CD4-positive, alpha-beta memory T cell (primary cell): ENCODE results near the gene KLHL17. TPM values are rescaled to one million over a fixed set of nuclear protein-coding genes. Genes with fewer than 3 reads are reported as not detected.

ENCODE experiments used
- CTCF ChIA-PET: fragments of 350-600 bp; sonication (Branson Sonifier 250); formaldehyde crosslinking; loops from one replicate; lab custom pipeline; 2021; ENCODE audit warnings: inconsistent platforms; ENCODE audit not compliant: partially characterized antibody; lab: Charles Lee
- POLR2A ChIA-PET: fragments of 350-600 bp; sonication (Branson Sonifier 250); formaldehyde crosslinking; loops from one replicate; lab custom pipeline; 2021; ENCODE audit not compliant: partially characterized antibody; lab: Charles Lee
- DNase-seq, 5 donors: peaks; one replicate each; pipeline versions ENCODE4 v3.0.0 to v3.0.0-alpha.2; 2020 to 2022; ENCODE audit warnings: mixed read lengths in 1 of 5
- H3K27ac ChIP-seq: one replicate; pipeline ENCODE4 v1.7.0; 2013; ENCODE audit warnings: low read depth, low read length
- H3K27me3 ChIP-seq: 2 replicates; pipeline ENCODE4 v1.7.0; 2013; ENCODE audit warnings: mild to moderate bottlenecking, low read length, moderate library complexity; ENCODE audit not compliant: insufficient read depth
- H3K36me3 ChIP-seq: 2 replicates; pipeline ENCODE4 v1.7.0; 2013; ENCODE audit warnings: mild to moderate bottlenecking, low read length, moderate library complexity; ENCODE audit not compliant: insufficient read depth
- H3K4me1 ChIP-seq: 2 replicates; pipeline ENCODE4 v1.7.0; 2013; ENCODE audit warnings: mild to moderate bottlenecking, low read length, moderate library complexity; ENCODE audit not compliant: insufficient read depth
- H3K4me3 ChIP-seq, 2 donors: one replicate each; pipeline ENCODE4 v1.7.0; 2013; ENCODE audit warnings: low read length in 2 of 2, mild to moderate bottlenecking in 1 of 2
- H3K9me3 ChIP-seq, 2 donors: one replicate each; pipeline ENCODE4 v1.7.0; 2013; ENCODE audit warnings: low read length in 2 of 2, control low read depth in 1 of 2; ENCODE audit not compliant: control insufficient read depth in 1 of 2
- H3K27ac Mint-ChIP-seq, 7 donors: one replicate each; pipeline ENCODE4 v1.8.0; 2020 to 2021; ENCODE audit warnings: mixed read lengths in 7 of 7, mild to moderate bottlenecking in 6 of 7, inconsistent platforms in 3 of 7, moderate library complexity in 3 of 7
- H3K27me3 Mint-ChIP-seq, 2 donors: one replicate each; pipeline ENCODE4 v1.8.0; 2020 to 2021; ENCODE audit warnings: mixed read lengths in 2 of 2
- H3K36me3 Mint-ChIP-seq, 2 donors: one replicate each; pipeline ENCODE4 v1.8.0; 2020 to 2021; ENCODE audit warnings: mixed read lengths in 2 of 2, inconsistent platforms in 1 of 2, mild to moderate bottlenecking in 1 of 2
- H3K4me1 Mint-ChIP-seq, 4 donors: one replicate each; pipeline ENCODE4 v1.8.0; 2020 to 2021; ENCODE audit warnings: mixed read lengths in 4 of 4, mild to moderate bottlenecking in 1 of 4
- H3K4me3 Mint-ChIP-seq, 8 donors: one replicate each; pipeline ENCODE4 v1.8.0; 2020 to 2021; ENCODE audit warnings: mixed read lengths in 8 of 8, mild to moderate bottlenecking in 7 of 8, moderate library complexity in 6 of 8, inconsistent platforms in 3 of 8
- H3K9me3 Mint-ChIP-seq, 8 donors: one replicate each; pipeline ENCODE4 v1.8.0; 2020 to 2021; ENCODE audit warnings: mixed read lengths in 8 of 8, mild to moderate bottlenecking in 5 of 8, inconsistent platforms in 3 of 8, moderate library complexity in 1 of 8
- intact Hi-C: fragments of 100-400 bp; cut with micrococcal nuclease; formaldehyde crosslinking; loops from one replicate; pipeline ENCODE4 v1.15.1; 2023
- polyA plus RNA-seq, 2 donors: library from polyadenylated mRNA; unstranded; fragments of 300-500 nt; fragmentation: Illumina TruSeq; gene quantifications; one replicate each; pipeline ENCODE4 v1.2.3, GENCODE V29; 2021
- total RNA-seq, 2 experiments: library from RNA; stranded (reverse); gene quantifications; one replicate each; pipeline ENCODE4 v1.2.3, GENCODE V29; 2021

The KLHL17 gene
- total and polyA plus RNA-seq, 4 experiments from 2014 or later, result 0.89 to 46.5 (median 22.6) TPM

DNA sequence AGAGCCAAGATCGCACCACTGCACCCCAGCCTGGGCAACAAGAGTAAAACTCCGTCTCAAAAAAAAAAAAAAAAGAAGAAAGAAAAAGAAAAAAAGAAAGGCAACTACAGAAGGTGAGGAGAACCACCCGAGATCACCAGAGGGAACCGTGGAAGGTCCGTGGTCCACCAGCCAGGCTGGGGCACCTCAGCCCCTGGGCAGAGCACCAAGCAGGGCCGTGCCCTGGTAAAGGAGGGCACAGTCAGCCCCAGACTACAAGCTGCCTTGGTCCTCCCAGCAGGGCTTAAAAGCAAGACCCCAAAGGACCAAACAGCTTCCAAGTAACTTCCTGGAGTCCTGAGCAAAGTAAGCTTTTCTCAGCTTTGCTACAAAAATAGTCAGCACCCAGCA lies 45.5 kb upstream of the KLHL17 start:
- H3K9me3 ChIP-seq, result no peaks in the 10 kb centered on the region
- no peak for DNase-seq
- ChIA-PET POLR2A (no interaction called here), CTCF (no interaction called here)
- Mint-ChIP-seq H3K4me3 (no peak overlapping the region), H3K27ac (peak overlapping the region in 1 of 7 donors; percentile 32), H3K9me3 (peaks cover 0 to 2% (median 0%) of the 10 kb centered on the region in 8 donors), H3K4me1 (peaks cover 0 to 5% (median 2%) of the 10 kb centered on the region in 4 donors), H3K27me3 (peaks cover 25% of the 10 kb centered on the region in 2 donors), H3K36me3 (no peaks in the 10 kb centered on the region)
- H3K4me3 ChIP-seq, result no peak overlapping the region
- no peaks in the 10 kb centered on the region for H3K4me1 ChIP-seq
- H3K27me3 ChIP-seq, result peaks cover 4% of the 10 kb centered on the region
- intact Hi-C loops, result no loop called here
- H3K27ac ChIP-seq, result no peak overlapping the region
- no peaks in the 10 kb centered on the region for H3K36me3 ChIP-seq

DNA sequence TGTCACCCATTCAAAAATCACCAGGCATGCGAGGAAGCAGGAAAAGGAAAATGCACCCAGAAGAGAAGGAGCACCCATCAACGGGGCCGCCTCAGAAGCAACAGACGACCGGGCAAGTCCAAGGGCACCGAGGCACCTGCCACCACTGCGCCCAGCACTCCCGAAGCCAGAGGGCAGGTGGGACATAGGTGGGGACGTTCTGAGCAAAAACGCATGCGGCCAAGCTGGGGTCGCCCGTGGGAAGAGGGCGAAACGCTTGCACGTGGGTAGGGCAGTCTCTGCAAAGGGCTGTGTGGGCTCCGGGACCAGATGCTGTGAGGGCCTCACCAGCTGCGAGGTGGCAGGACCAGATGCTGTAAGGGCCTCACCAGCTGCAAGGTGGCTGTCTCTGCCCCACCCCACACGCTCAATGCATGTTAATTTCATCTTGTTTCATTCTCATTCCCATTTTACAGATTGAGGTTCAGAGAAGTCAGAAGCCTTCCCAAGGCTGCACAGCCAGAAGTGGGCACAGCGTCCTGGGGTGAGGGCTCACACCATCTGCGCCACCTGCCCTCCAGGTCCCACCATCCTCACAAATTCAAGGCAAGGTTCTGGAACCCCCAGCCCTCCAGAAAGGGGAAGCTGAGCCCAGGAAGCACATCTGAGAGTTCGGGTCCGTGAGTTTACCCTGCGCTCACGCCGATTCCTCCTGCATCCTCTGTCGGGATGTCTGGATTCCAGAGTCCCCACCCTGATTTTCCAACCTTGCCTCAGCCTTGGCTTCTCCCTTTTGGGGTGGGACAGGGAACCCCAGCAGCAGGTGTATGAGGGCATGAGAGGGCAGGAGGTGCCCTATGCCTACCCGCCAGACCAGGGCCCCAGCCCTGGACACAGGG lies 44.9 kb upstream of the KLHL17 start:
- H3K9me3 Mint-ChIP-seq, result peaks cover 0 to 2% (median 0%) of the 10 kb centered on the region in 8 donors
- intact Hi-C loops, result no loop called here
- no peak overlapping the region for H3K27ac Mint-ChIP-seq
- peaks cover 4 to 7% (median 4%) of the 10 kb centered on the region in 4 donors for H3K4me1 Mint-ChIP-seq
- H3K36me3 Mint-ChIP-seq, result no peaks in the 10 kb centered on the region
- Histone ChIP-seq H3K36me3 (no peaks in the 10 kb centered on the region), H3K4me1 (peaks cover 3% of the 10 kb centered on the region), H3K27me3 (peaks cover 10% of the 10 kb centered on the region), H3K27ac (no peak overlapping the region), H3K9me3 (no peaks in the 10 kb centered on the region), H3K4me3 (no peak overlapping the region)
- DNase-seq, result no peak
- POLR2A ChIA-PET, result no interaction called here
- peaks cover 25 to 28% of the 10 kb centered on the region in 2 donors for H3K27me3 Mint-ChIP-seq
- CTCF ChIA-PET, result no interaction called here
- no peak overlapping the region for H3K4me3 Mint-ChIP-seq

DNA sequence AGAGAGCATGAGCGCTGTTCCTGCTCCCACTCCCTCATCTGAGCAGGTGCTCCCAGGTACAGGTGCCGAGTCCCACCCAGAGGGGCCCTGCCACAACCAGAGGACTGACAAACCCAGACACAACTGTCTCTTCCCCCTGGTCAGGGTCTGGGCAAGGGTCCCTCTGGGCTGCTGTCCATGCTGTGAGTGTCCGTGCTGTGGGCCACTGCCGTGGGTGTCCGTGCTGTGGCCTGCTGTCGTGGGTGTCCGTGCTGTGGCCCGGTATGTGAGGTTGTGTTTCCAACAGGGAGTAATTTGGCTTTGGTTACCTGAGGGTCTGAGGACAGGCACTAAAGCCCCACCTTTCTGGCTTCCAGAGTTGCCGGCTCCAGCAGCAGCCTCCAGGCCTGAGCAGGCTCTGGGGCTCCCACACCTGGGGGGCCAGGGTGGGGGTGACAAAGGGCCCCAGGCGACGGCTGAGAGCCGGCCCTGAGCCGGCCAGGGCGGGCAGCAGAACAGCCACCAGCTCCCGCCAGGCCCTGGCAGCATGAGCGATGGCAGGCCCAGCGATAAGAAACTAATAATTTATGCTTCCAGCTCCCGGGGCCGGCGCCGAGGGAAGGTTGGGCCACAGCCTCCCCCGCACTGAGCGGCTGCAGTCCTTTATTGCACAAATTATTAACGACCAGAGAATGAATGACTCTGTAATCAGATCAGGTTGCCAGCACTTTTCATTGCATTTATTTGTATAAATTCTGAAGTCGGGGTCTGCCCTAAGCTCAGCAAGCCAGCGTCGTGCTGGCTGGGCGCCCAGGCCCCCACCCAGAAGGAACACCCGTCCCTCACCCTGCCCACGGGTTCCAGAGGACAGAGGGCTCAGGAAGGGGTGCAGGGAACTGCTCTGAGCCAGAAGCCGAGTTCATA lies 44.0 kb upstream of the KLHL17 start:
- Histone ChIP-seq H3K36me3 (no peaks in the 10 kb centered on the region), H3K4me3 (no peak overlapping the region), H3K27ac (no peak overlapping the region), H3K4me1 (peaks cover 12% of the 10 kb centered on the region), H3K9me3 (no peaks in the 10 kb centered on the region), H3K27me3 (peaks cover 13% of the 10 kb centered on the region)
- peaks cover 19 to 25% of the 10 kb centered on the region in 2 donors for H3K27me3 Mint-ChIP-seq
- DNase-seq, result no peak
- peaks cover 0 to under 1% (median 0%) of the 10 kb centered on the region in 8 donors for H3K9me3 Mint-ChIP-seq
- CTCF ChIA-PET, result no interaction called here
- no peak overlapping the region for H3K27ac Mint-ChIP-seq
- no peak overlapping the region for H3K4me3 Mint-ChIP-seq
- POLR2A ChIA-PET, result no interaction called here
- intact Hi-C loops, result no loop called here
- H3K4me1 Mint-ChIP-seq, result peaks cover 8 to 14% (median 10%) of the 10 kb centered on the region in 4 donors
- no peaks in the 10 kb centered on the region for H3K36me3 Mint-ChIP-seq

DNA sequence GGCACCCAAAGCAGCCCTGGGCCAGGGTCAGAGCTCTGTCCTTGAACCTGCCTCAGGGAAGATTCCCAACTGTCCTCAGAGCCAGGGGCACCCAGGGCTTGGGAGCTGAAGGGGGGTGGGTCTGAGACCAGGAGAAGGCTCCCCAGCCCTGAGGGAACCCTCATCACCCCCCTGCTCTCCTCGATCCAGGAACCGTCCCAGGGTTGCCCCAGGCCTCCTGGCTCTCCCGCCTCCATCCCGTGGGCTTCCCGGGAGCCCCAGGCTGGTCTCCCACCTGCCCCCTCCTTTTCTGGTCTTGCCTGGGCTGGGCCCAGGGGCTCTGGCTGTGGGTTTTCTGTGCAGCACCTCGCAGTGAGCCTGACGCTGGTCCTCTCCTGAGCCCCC lies 43.3 kb upstream of the KLHL17 start:
- no peak for DNase-seq
- Histone ChIP-seq H3K4me1 (peaks cover 13% of the 10 kb centered on the region), H3K9me3 (no peaks in the 10 kb centered on the region), H3K27ac (no peak overlapping the region), H3K4me3 (no peak overlapping the region), H3K27me3 (peaks cover 19% of the 10 kb centered on the region), H3K36me3 (no peaks in the 10 kb centered on the region)
- peaks cover 19 to 27% of the 10 kb centered on the region in 2 donors for H3K27me3 Mint-ChIP-seq
- peaks cover 0 to 3% (median 0%) of the 10 kb centered on the region in 8 donors for H3K9me3 Mint-ChIP-seq
- H3K4me1 Mint-ChIP-seq, result peaks cover 11 to 17% (median 12%) of the 10 kb centered on the region in 4 donors
- ChIA-PET CTCF (no interaction called here), POLR2A (no interaction called here)
- H3K4me3 Mint-ChIP-seq, result no peak overlapping the region
- H3K27ac Mint-ChIP-seq, result no peak overlapping the region
- no peaks in the 10 kb centered on the region for H3K36me3 Mint-ChIP-seq
- intact Hi-C loops, result no loop called here

DNA sequence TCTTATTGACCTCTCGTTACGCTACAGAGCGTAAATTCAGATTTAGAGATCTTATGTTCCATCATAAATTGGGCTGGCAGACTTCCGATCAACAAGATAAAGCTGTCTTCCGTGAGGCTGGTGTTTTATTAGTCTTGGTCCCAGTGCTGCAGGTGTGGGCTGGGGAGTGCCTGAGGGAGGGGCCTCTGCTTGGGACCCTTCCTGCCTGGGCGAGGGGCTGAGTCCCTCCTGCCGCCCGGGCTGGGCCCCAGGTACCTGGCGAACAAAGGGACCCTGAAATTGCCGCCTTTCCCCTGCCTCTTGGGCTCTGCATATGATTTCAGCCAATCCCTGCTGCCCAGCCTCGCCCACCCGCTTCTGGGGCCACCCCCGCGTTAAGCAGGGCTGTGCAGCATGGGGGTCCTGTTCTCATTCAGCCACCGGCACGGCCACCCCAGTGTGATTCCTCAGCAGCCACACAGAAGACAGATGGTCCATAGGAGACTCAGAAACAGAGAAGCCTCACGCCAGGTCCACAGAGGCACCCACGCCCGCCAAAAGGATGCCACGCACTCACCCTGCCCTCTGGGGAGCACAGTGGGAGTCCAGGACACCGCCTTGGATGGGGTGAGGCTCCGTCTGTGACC lies 42.8 kb upstream of the KLHL17 start:
- ChIA-PET CTCF (no interaction called here), POLR2A (no interaction called here)
- Histone ChIP-seq H3K36me3 (no peaks in the 10 kb centered on the region), H3K4me3 (no peak overlapping the region), H3K27me3 (peaks cover 22% of the 10 kb centered on the region), H3K9me3 (no peaks in the 10 kb centered on the region), H3K4me1 (peaks cover 16% of the 10 kb centered on the region), H3K27ac (no peak overlapping the region)
- Mint-ChIP-seq H3K9me3 (peaks cover 0 to 3% (median 0%) of the 10 kb centered on the region in 8 donors), H3K27me3 (peaks cover 17 to 28% of the 10 kb centered on the region in 2 donors), H3K4me3 (no peak overlapping the region), H3K4me1 (peaks cover 10 to 19% (median 12%) of the 10 kb centered on the region in 4 donors), H3K36me3 (no peaks in the 10 kb centered on the region), H3K27ac (no peak overlapping the region)
- no peak for DNase-seq
- intact Hi-C loops, result no loop called here

DNA sequence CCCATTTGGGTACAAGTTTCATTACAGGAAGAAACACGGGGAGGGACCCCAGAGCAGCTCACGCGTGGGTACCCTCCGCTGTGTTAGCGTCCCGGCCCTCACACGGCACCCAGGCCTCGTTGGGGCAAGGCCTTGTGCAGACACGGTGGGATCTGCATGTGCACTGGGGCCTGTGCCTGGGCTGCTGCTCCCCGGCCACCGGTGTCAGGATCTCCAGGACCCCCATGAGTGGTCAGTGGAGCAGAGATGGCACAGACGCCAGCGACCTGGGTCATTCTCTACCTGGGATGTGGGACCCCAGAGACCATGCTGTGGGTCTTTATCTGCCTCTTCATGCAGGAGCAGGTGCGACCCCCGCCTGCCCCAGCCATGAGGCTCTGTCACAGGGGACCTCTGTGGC lies 42.0 kb upstream of the KLHL17 start:
- Mint-ChIP-seq H3K36me3 (peaks cover 0 to 1% of the 10 kb centered on the region in 2 donors), H3K27ac (no peak overlapping the region), H3K27me3 (peaks cover 22 to 27% of the 10 kb centered on the region in 2 donors), H3K9me3 (peaks cover 0 to 3% (median 0%) of the 10 kb centered on the region in 8 donors), H3K4me3 (no peak overlapping the region), H3K4me1 (peaks cover 11 to 22% (median 16%) of the 10 kb centered on the region in 4 donors)
- Histone ChIP-seq H3K36me3 (no peaks in the 10 kb centered on the region), H3K27ac (no peak overlapping the region), H3K4me1 (peaks cover 23% of the 10 kb centered on the region), H3K9me3 (no peaks in the 10 kb centered on the region), H3K27me3 (peaks cover 29% of the 10 kb centered on the region), H3K4me3 (no peak overlapping the region)
- ChIA-PET CTCF (no interaction called here), POLR2A (no interaction called here)
- intact Hi-C loops, result no loop called here
- DNase-seq, result no peak
